Right ventricle myocardium superior (tissue), 1 donor: ENCODE data around the gene TGM4. TPM values are rescaled to one million over a fixed set of nuclear protein-coding genes. Genes with fewer than 3 reads are reported as not detected.

Source experiments
- ATAC-seq: fragments of 200-7000 bp; cut with Tn5 transposase; one replicate; pipeline ENCODE4 v1.9.1; 2020; ENCODE audit warnings: mild to moderate bottlenecking; ENCODE audit not compliant: poor library complexity
- DNase-seq: peaks from one replicate; pipeline ENCODE4 v3.0.0-alpha.2; 2020
- intact Hi-C: fragments of 100-400 bp; cut with DNase I; formaldehyde crosslinking; loops from one replicate; pipeline ENCODE4 v1.11.2; 2022
- total RNA-seq: library from RNA; stranded (reverse); fragmentation: NEBNext Ultra II Directional; extraction: Animal tissue kit (Norgen Biotek cat#: 25700); gene quantifications from one replicate; pipeline ENCODE4 v1.2.1, GENCODE V29; 2021
- donor health status: DM: no; HTN: yes; CAD: no; lungs with severe emphysema.

TGM4 gene
- total RNA-seq, 1 donor from 2014 or later = not detected

GRCh38 chr3:44905446-44906157 is 31.2 kb downstream of the TGM4 start:
- ATAC-seq = no peak
- intact Hi-C loops = no loop called here

GRCh38 chr3:44906997-44907396 is 32.6 kb downstream of the TGM4 start:
- ATAC-seq = no peak
- intact Hi-C loops = no loop called here
- no peak for DNase-seq

More at GRCh38 chr3:44905446-44906157, 31.2 kb downstream of the TGM4 start:
- DNase-seq = no peak

GRCh38 chr3:44907612-44908011 is 33.2 kb downstream of the TGM4 start:
- intact Hi-C loops = no loop called here
- DNase-seq = no peak
- no peak for ATAC-seq

GRCh38 chr3:44909063-44909462 is 34.7 kb downstream of the TGM4 start:
- no peak for ATAC-seq
- no peak for DNase-seq
- intact Hi-C loops = no loop called here

- DNase-seq (no peak), ATAC-seq (no peak)
- intact Hi-C loops = no loop called here
Observed at GRCh38 chr3:44910693-44911092, 36.3 kb downstream of the TGM4 start.

GRCh38 chr3:44913868-44914468 is 39.6 kb downstream of the TGM4 start:
- intact Hi-C loops = loop anchor here (2.0 kb wide), 1 partner anchor 381 kb away; no protein-coding TSS in a partner anchor
- peak; percentile 76 for DNase-seq
- ATAC-seq = peak; percentile 78

- ATAC-seq (peak; percentile 58), DNase-seq (no peak)
- intact Hi-C loops = loop anchor here (2.0 kb wide), 1 partner anchor 382 kb away; no protein-coding TSS in a partner anchor
Observed at GRCh38 chr3:44914936-44915335, 40.5 kb downstream of the TGM4 start.

GRCh38 chr3:44915702-44916438 is 41.5 kb downstream of the TGM4 start:
- intact Hi-C loops = loop anchor here (2.0 kb wide), 1 partner anchor 383 kb away; no protein-coding TSS in a partner anchor
- ATAC-seq (peak; percentile 28), DNase-seq (no peak)

- ATAC-seq (no peak), DNase-seq (no peak)
- intact Hi-C loops = no loop called here
Observed at GRCh38 chr3:44918087-44918486, 43.7 kb downstream of the TGM4 start.

GRCh38 chr3:44918581-44918980 is 44.2 kb downstream of the TGM4 start:
- no peak for ATAC-seq
- intact Hi-C loops = no loop called here

GRCh38 chr3:44920081-44920480 is 45.7 kb downstream of the TGM4 start:
- intact Hi-C loops = no loop called here

More at GRCh38 chr3:44918581-44918980, 44.2 kb downstream of the TGM4 start:
- DNase-seq = no peak

GRCh38 chr3:44923632-44924456 is 49.4 kb downstream of the TGM4 start:
- DNase-seq (no peak), ATAC-seq (no peak)
- intact Hi-C loops = no loop called here

More at GRCh38 chr3:44920081-44920480, 45.7 kb downstream of the TGM4 start:
- DNase-seq (no peak), ATAC-seq (no peak)

- intact Hi-C loops = no loop called here
- DNase-seq (no peak), ATAC-seq (no peak)
Observed at GRCh38 chr3:44924457-44925084, 50.2 kb downstream of the TGM4 start.

- ATAC-seq (no peak), DNase-seq (no peak)
Observed at GRCh38 chr3:44926172-44926571, 51.8 kb downstream of the TGM4 start.

GRCh38 chr3:44926921-44927320 is 52.5 kb downstream of the TGM4 start:
- intact Hi-C loops = no loop called here
- ATAC-seq = no peak

More at GRCh38 chr3:44926172-44926571, 51.8 kb downstream of the TGM4 start:
- intact Hi-C loops = no loop called here

GRCh38 chr3:44927371-44927770 is 53.0 kb downstream of the TGM4 start:
- ATAC-seq = no peak
- intact Hi-C loops = no loop called here
- DNase-seq = no peak

More at GRCh38 chr3:44926921-44927320, 52.5 kb downstream of the TGM4 start:
- no peak for DNase-seq

GRCh38 chr3:44929782-44930181 is 55.4 kb downstream of the TGM4 start:
- ATAC-seq (no peak), DNase-seq (no peak)
- intact Hi-C loops = no loop called here

- ATAC-seq (no peak), DNase-seq (no peak)
- intact Hi-C loops = no loop called here
Observed at GRCh38 chr3:44930911-44931310, 56.5 kb downstream of the TGM4 start.
